NCI-H1105 treated with DMSO at 0.1 percent for 48 hours (cell line): Measurements from ENCODE around the gene PPP1R3G.
"Not testable (repeated sequence)": the region's sequence is repeated elsewhere in the genome, so short reads cannot be mapped to it uniquely, and the experiment has no call there.

Experiments
- DNase-seq: peaks from one replicate; lab custom pipeline; 2025; lab: John Stamatoyannopoulos, UW

Gene PPP1R3G

DNA sequence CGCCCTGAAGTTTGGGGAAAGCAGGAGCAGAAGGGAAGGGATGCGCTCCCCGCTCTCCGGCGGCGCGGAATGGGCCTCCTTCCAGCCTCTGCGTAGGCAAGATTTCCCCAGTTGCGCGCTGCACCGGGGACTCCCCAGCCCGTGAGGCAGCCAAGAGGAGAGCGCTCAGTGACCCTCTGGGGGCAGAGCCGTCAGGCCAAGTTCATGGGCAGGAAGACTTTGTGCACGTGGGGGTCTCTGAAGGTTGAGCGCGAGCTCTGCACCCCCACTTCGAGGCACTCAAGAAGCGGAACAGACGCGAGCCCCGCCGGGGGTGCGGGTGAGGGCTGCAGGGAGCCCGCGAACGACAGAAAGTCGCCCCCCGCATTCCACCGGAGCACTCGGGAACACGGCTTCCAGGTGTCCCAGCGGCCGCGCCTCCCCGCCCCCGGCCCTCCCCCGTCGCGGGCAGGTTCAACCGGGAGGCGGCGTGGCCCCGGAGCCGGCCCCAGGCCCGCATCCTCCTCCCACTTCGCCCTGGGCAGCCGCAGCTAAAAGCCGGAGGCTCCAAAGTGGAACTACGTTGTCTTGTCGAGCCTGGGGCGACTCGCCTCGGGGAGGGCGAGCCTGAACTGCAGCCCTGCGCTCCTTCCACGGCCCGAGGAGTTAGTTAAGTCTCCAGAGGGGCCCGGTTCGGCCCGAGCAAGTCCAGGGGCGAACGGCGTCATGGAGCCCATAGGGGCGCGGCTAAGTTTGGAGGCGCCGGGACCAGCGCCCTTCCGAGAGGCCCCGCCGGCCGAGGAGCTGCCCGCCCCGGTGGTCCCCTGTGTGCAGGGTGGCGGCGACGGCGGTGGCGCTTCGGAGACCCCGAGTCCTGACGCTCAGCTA, at the start of gene PPP1R3G:
PPP1R3G (plus strand) TSS at position 561 of the 867 bp plus-strand sequence; CDS start at position 706, 145 bp downstream.
- peak; percentile 10 for DNase-seq

- no peak for DNase-seq
Observed at GRCh38 chr6:5036269-5036668, 48.9 kb upstream of the PPP1R3G start.

GRCh38 chr6:5041955-5042354, 43.2 kb upstream of the PPP1R3G start:
- no peak for DNase-seq

- no peak for DNase-seq
Observed at GRCh38 chr6:5042436-5042835, 42.7 kb upstream of the PPP1R3G start.

GRCh38 chr6:5044866-5045265, 40.3 kb upstream of the PPP1R3G start:
- DNase-seq: no peak

- no peak for DNase-seq
Observed at GRCh38 chr6:5045416-5045815, 39.7 kb upstream of the PPP1R3G start.

DNA sequence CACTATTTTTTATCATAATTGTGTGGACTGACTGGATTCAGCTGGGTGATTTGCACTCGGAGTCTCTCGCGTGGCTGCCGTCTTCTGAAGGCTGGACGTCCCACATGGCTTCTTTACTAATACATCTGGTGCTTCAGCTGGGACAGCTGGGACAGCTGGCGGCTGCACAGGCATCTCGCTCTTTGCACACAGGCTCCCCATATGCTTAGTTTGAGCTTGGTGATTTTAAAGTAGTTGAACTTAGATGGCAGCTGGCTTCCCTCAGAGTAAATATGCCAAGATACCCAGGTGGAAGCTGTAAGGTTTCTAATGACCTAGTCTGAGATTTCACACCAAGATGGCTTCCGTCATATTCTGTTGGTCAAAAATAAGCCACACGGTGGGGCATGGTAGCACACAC, 38.7 kb upstream of the PPP1R3G start:
- DNase-seq: no peak

DNA sequence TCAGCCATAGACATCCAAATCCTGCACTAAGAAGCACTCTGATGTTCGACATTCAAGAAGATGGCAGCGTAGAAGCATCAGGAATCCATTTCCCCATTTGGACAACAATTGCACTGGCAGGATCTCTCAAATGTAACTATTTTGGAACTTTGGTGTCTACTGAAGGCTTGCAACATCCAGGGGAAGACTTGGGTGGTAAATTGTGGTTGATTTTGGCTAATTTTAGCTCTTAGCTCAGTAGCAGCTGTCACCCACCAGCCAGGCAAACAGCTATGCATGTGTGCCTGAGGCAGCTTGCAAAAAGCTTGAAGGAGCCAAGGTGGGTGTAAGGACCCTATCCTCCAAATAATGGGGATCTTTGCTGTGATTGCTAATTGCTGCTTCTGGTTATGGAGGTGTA, 35.1 kb upstream of the PPP1R3G start:
- DNase-seq: no peak

- no peak for DNase-seq
Observed at GRCh38 chr6:5051394-5051793, 33.7 kb upstream of the PPP1R3G start.

DNA sequence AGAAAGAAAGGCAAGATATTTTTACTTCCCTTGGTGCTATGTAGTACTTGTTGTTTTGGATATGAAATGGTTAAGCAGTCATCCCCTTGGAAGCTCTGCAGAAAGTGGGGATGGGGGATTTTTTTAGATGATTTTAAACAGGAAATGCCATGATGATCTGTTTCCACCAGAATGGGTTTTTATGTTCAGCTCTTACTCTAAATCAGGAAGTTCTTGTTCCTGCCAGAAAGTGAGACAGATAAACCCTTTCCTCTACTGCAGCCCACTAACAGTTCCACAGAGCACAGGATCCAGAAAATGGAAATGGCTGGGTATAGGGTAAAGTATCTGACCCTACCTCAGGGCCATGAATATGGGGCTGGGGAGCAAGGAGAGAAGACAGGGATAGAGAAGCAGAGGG, 32.1 kb upstream of the PPP1R3G start:
- DNase-seq: no peak

DNA sequence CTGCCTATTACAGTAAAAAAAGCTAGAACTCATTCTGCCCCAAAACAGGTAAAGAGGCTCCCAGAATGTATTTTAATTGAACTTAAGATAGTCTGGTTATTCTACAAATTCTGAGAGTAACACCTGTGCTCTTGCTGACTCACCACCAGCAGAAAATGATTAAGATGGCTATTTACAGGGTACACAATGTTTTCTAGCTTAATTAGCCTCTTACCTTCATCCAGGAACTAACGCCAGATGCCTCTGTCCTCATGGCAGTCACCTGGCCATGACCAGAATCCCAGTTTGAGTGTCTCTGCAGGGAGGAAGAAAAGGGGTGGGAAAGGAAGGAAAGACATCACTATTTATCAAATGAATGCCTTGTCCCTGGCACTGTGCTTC, 31.3 kb upstream of the PPP1R3G start:
- DNase-seq: peak; percentile 36

DNA sequence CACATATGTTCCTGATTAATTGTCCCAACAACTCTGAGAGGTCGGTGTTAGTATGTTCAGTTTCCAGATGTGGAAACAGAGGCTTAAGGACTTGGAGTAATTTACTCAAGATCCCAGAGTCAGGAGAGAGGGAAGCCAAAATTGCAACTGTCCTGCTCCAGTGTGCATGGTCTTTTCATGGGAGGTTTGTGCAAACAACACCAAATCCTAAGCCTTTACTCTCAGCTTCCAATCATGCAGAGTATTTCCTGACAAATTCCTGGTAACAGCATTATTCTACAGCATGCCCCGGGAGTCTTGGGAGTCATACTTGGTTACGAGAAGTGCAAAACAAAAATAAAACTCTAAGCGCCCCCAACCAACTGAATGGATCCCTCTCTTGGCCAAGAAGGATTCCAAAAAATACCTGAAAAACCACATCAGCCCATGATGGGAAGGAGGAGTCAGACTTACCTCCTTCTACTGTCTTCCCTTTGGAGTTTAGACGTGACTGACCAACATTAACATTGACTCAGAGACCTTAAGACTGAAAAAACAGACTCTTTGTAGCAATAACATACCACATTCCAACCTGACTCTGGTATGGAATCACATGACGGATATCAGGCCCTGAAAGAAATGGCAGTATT, 30.8 kb upstream of the PPP1R3G start:
- DNase-seq: no peak

DNA sequence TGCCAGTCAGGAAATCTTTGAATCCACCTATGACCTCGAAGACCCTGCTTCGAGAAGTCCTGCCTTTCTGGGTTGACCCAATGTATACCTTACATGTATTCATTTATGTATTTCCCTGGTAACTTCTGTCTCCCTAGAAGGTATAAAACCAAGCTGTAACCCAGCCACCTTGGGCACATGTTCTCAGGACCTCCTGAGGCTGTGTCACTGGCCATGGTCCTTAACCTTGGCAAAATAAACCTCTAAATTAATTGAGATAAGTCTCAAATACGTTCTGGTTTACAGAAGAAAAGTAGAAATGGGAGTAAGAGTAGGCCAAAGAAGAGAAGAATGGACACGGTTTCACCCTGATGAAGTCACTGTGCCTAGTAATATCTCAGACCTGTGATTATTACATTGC, 30.0 kb upstream of the PPP1R3G start:
- no peak for DNase-seq

- DNase-seq: no peak
Observed at GRCh38 chr6:5058254-5058653, 26.9 kb upstream of the PPP1R3G start.

GRCh38 chr6:5059036-5059896, 25.9 kb upstream of the PPP1R3G start:
- no peak for DNase-seq

DNA sequence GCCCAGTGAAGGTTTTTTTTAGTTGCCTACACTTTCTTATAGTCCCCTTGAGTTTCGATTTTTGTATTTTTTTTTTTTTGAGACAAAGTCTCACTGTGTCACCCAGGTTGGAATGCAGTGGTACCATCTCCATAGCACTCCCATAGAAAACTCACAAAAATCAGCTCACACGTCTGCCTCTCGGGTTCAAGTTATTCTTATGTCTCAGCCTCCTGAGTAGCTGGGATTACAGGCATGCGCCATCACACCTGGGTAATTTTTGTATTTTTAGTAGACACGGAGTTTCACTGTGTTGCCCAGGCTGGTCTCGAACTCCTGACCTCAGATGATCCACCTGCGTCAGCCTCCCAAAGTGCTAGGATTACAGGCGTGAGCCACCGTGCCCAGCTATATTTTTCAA, 24.7 kb upstream of the PPP1R3G start:
- not testable (repeated sequence) for DNase-seq

GRCh38 chr6:5061152-5061551, 24.0 kb upstream of the PPP1R3G start:
- DNase-seq: no peak

- DNase-seq: no peak
Observed at GRCh38 chr6:5063617-5064016, 21.5 kb upstream of the PPP1R3G start.

DNA sequence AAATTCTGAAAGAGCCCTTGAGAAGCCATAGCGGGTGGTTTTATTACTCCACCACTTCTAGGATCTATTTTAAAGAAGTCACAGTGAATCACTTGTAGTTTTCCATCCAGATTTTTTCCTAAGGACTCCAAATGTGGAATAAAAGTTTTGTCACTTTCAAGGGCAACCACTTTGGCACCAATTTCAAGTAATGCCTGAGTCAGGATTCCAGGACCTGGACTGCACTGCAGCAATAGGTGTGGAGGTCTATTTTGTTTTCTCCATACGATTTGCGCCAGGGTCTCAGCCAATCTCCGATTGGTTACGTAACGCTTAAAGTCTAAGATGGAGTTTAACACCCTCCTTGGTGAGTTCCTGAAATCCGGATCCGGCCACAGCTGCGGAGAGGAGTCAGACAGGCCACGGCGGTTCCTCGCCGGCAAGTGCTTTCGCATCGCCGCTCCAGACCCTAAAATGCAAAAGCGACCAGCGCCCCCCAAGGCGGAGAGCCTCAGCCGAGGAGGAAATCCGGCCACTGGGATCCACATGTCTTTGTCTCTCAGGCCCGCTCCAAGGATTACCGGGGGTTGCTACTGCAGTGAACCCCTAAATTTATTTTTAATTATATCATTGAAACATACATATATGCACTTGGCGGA, 18.6 kb upstream of the PPP1R3G start:
- no peak for DNase-seq

DNA sequence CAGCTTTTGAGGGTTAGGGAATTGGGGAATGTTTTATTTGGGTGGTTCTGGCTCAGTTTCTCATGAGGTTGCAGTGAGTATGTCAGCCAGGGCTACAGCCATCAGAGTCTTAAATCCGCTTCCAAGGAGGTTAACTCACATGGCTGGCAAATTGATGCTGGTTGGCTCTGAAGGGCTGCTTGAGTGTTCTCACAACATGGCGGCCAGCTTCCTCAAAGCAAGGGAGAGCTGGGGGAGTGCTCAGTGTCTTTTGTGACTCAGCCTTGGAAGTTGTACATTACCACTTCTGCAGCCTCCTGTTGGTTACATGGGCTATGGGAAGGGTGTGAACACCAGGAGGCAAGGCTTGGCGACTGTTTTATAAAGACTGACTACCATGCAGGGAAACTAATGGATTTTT, 17.8 kb upstream of the PPP1R3G start:
- DNase-seq: no peak

DNA sequence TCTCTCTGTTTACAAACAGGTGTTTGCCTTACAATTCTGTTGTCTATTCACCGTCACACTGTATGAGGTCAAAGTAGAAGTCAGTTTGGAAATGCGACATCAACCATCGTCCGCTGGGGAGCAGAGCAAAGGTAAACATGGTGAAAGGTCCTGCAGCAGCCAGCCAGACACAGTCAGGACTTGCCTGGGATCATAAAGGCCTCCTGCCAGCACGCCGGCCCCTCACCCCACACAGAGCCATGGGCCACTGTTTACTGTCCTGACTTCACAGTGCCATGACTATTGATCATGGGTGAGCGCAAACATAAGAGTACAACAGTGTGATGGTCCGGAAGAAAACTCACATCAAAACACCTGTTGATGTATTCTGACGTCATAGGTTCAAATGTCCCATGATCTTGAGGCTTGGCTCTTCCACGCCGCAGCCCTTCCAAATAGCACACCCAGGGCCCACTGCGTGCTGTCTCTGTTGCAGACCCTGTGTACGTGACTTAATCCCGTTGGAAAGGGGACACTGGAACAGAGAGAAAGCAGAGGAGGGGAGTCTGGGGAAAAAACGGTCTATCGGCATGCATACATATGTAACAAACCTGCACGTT, 16.9 kb upstream of the PPP1R3G start:
- no peak for DNase-seq

DNA sequence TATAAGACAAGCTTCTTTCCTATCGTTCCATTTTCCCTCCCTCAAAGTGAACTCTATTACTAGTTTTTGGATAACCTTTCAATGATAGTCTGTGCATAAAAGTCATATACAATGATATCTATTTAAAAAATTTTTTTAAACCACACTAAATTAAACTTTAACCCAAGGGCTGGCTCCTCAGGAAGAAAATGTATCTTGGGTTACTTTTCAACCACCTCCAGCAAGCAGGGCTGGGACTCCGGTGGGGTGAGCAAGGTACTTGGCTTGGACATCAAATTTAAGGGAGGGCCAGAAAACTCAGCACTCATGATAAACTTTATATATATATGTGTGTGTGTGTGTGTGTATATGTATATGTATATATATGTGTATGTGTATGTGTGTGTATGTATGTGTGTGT, 13.9 kb upstream of the PPP1R3G start:
- no peak for DNase-seq
